ENCODE measurements around the gene CLDN18. TPM values are rescaled to one million over a fixed set of nuclear protein-coding genes. Genes with fewer than 3 reads are reported as not detected.

The CLDN18 gene
- total and polyA plus RNA-seq, 10 of the 15 experiments (the other 5 are each of a cell fraction or from before 2014, with no cell fraction given) = 0.05 to 0.28 (median 0.18) TPM; not detected in 1

- no peak for TF ChIP-seq E2F8 (IDR thresholded peaks at IDR 0.05; ENCODE audit: low read depth, partially characterized antibody)
- TF ChIP-seq SRF (IDR thresholded peaks at IDR 0.05; ENCODE audit: low read depth in 2 of 2, low read length in 2 of 2) = no peak
- TF ChIP-seq E4F1 (IDR thresholded peaks at IDR 0.05; ENCODE audit: borderline replicate concordance, partially characterized antibody) = no peak
- no peak for TF ChIP-seq ZSCAN29 (IDR thresholded peaks at IDR 0.05)
- no peak for TF ChIP-seq ZBTB40 (IDR thresholded peaks at IDR 0.05; ENCODE audit: borderline replicate concordance)
- TF ChIP-seq ZNF622 (IDR thresholded peaks at IDR 0.05) = no peak
- TF ChIP-seq NFYA (IDR thresholded peaks at IDR 0.05; ENCODE audit: borderline replicate concordance, low read depth, low read length) = no peak
- peak; percentile 98 for TF ChIP-seq RELB (IDR thresholded peaks at IDR 0.05; ENCODE audit: low read depth)
- TF ChIP-seq MYC (IDR thresholded peaks at IDR 0.05; ENCODE audit: insufficient read depth, insufficient read length, insufficient replicate concordance, low read length, severe bottlenecking) = no peak
- no peak for TF ChIP-seq CBFB (IDR thresholded peaks at IDR 0.05; ENCODE audit: low read depth)
- peak; percentile 99 for TF ChIP-seq EED (IDR thresholded peaks at IDR 0.05; ENCODE audit: low read depth)
- no peak for TF ChIP-seq RB1 (IDR thresholded peaks at IDR 0.05; ENCODE audit: borderline replicate concordance)
- no peak for TF ChIP-seq STAT1 (conservative IDR thresholded peaks at IDR 0.05)
- no peak for TF ChIP-seq IRF5 (IDR thresholded peaks at IDR 0.05; ENCODE audit: borderline replicate concordance)
- peak; percentile 44; the same call in 1 of the 2 replicates for TF ChIP-seq TCF12 (IDR thresholded peaks at IDR 0.05; ENCODE audit: low read depth, low read length)
- no peak for TF ChIP-seq USF1 (IDR thresholded peaks at IDR 0.05; ENCODE audit: borderline replicate concordance, extremely low read length, insufficient read depth, low read depth, low read length)
- no peak for TF ChIP-seq SMARCA5 (IDR thresholded peaks at IDR 0.05)
Observed at GRCh38 chr3:137988152-137988551, 21.8 kb upstream of the CLDN18 start (continued).

Measured in GM12878 (cell line).